Activated CD4-positive, alpha-beta T cell treated with anti-CD3 and anti-CD28 coated beads for 48 hours (primary cell): ENCODE results near the gene ARHGAP36.

ENCODE experiments used
- DNase-seq: peaks from one replicate; pipeline ENCODE4 v3.0.0-alpha.2; 2020

Gene ARHGAP36

GRCh38 chrX:131058136-131058868 is at the start of gene ARHGAP36:
TSS of gene ARHGAP36 (plus strand) at chrX:131058346. CDS start at chrX:131081666, 23,320 bp downstream.
- DNase-seq: peak; percentile 13

GRCh38 chrX:131010186-131010585 is 48.0 kb upstream of the ARHGAP36 start:
- DNase-seq: no peak

GRCh38 chrX:131025336-131025735 is 32.8 kb upstream of the ARHGAP36 start:
- DNase-seq: no peak

GRCh38 chrX:131032354-131033230 is 25.6 kb upstream of the ARHGAP36 start:
- no peak for DNase-seq

GRCh38 chrX:131034063-131034462 is 24.1 kb upstream of the ARHGAP36 start:
- no peak for DNase-seq

- DNase-seq: no peak
These were observed 17.4 kb upstream of the ARHGAP36 start for GRCh38 chrX:131040781-131041180.

- no peak for DNase-seq
These were observed 16.5 kb upstream of the ARHGAP36 start for GRCh38 chrX:131041667-131042066.

- no peak for DNase-seq
These were observed 12.4 kb upstream of the ARHGAP36 start for GRCh38 chrX:131045726-131046125.

- no peak for DNase-seq
These were observed 11.6 kb upstream of the ARHGAP36 start for GRCh38 chrX:131046596-131046995.

- DNase-seq: no peak
These were observed 11.0 kb upstream of the ARHGAP36 start for GRCh38 chrX:131047180-131047579.

GRCh38 chrX:131053076-131053475 is 5.1 kb upstream of the ARHGAP36 start:
- DNase-seq: no peak

GRCh38 chrX:131054906-131055305 is 3.2 kb upstream of the ARHGAP36 start:
- DNase-seq: no peak

GRCh38 chrX:131057706-131058105 is 440 bp upstream of the ARHGAP36 start:
- DNase-seq: no peak

GRCh38 chrX:131059246-131059645 is 1.1 kb downstream of the ARHGAP36 start:
- DNase-seq: no peak

GRCh38 chrX:131060147-131060546 is 2.0 kb downstream of the ARHGAP36 start:
- no peak for DNase-seq

- DNase-seq: no peak
These were observed 3.2 kb downstream of the ARHGAP36 start for GRCh38 chrX:131061306-131061705.

- no peak for DNase-seq
These were observed 5.5 kb downstream of the ARHGAP36 start for GRCh38 chrX:131063613-131064012.

GRCh38 chrX:131066237-131066636 is 8.1 kb downstream of the ARHGAP36 start:
- no peak for DNase-seq

- DNase-seq: no peak
These were observed 9.1 kb downstream of the ARHGAP36 start for GRCh38 chrX:131067216-131067615.

GRCh38 chrX:131067846-131068745 is 9.9 kb downstream of the ARHGAP36 start:
- no peak for DNase-seq

GRCh38 chrX:131068945-131069719 is 11.0 kb downstream of the ARHGAP36 start:
- DNase-seq: peak; percentile 54
